ENCODE data around the gene ADCY1.

The ADCY1 gene

DNA sequence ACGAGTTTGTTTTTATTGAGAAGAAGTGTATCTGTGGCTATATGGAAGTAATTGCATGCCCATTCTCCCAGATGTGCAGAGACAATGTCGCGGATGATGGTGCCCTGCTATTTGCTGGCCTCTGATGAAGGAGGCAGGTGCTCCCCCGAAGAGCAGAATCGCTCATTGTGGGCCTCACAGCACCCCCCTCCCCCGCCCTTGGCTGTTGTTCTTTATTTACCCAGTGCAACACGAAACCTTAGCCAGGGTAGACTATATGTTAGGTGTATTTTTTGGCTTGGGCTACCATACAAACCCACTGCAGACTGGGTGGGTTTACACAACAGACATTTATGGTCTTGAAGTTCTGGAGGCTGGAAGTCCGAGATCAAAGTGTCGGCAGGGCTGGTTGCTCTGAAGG is 3.4 kb upstream of the ADCY1 start:
- DNase-seq (ENCODE audit: low read depth) = no peak
- TF ChIP-seq CTCF (IDR thresholded peaks at IDR 0.05; ENCODE audit: control insufficient read depth, extremely low read depth, insufficient read depth) = no peak

GRCh38 chr7:45573204-45573603 is 964 bp upstream of the ADCY1 start:
- TF ChIP-seq CTCF (IDR thresholded peaks at IDR 0.05; ENCODE audit: control insufficient read depth, extremely low read depth, insufficient read depth) = no peak
- H3K4me3 ChIP-seq (ENCODE audit: low read depth, low read length) = no peak overlapping the region
- DNase-seq (ENCODE audit: low read depth) = no peak

More for the DNA sequence above, 3.4 kb upstream of the ADCY1 start:
- H3K4me3 ChIP-seq (ENCODE audit: low read depth, low read length) = no peak overlapping the region

DNA sequence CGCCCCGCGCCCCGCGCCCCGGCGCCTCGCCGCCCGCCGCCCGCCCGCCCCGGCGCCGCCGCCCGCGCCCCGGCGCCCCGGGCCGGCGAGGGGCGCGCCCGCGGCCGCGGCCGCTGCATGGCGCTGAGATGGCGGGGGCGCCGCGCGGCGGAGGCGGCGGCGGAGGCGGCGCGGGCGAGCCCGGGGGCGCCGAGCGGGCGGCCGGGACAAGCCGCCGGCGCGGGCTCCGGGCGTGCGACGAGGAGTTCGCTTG is 174 bp downstream of the ADCY1 start:
- no peak for DNase-seq (ENCODE audit: low read depth)
- peak overlapping the region; percentile 60 for H3K4me3 ChIP-seq (ENCODE audit: low read depth, low read length)
- no peak for TF ChIP-seq CTCF (IDR thresholded peaks at IDR 0.05; ENCODE audit: control insufficient read depth, extremely low read depth, insufficient read depth)

GRCh38 chr7:45574669-45575500 is 717 bp downstream of the ADCY1 start:
- DNase-seq (ENCODE audit: low read depth) = peak; percentile 19
- TF ChIP-seq CTCF (IDR thresholded peaks at IDR 0.05; ENCODE audit: control insufficient read depth, extremely low read depth, insufficient read depth) = peak; percentile 51
- peak overlapping the region; percentile 60 for H3K4me3 ChIP-seq (ENCODE audit: low read depth, low read length)

DNA sequence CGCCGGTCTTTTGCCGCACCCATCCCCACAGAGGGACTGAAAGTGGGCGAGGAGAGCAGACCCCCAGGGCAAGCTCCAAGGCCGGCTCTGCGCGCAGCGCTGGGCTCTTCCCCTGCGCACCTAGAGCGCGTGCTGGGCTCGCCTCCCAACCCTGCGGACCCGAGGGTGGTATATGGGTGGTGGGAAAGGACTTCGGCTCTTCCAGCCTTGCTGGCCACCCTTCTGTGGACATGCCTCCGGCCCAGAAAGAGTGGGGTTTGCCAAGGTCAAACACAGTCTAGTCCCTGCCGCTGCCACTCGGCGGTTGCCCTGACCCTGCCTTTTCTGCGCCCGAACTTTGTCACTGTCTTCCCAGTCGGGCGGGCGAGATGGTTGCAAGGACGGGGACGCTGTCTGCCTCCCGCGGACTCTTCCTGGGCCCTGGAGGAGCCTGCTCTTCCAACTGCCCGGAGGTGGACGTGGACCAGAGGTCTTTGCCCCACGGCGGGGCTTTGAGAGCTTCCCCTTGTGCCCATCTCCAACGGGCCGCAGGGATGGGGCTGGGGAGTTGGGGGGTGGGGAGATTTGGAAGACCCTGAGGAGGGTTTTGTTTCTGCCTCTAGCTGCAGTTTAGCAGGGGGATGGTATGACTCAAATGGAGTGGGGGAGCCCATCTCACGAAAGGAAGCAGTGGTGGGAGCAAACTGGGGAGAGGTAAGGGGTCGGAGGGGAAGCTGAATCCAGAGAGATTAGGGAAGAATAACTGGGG is 1.5 kb downstream of the ADCY1 start:
- no peak for TF ChIP-seq CTCF (IDR thresholded peaks at IDR 0.05; ENCODE audit: control insufficient read depth, extremely low read depth, insufficient read depth)
- no peak for DNase-seq (ENCODE audit: low read depth)
- H3K4me3 ChIP-seq (ENCODE audit: low read depth, low read length) = peak overlapping the region; percentile 60

- H3K4me3 ChIP-seq (ENCODE audit: low read depth, low read length) = no peak overlapping the region
- no peak for TF ChIP-seq CTCF (IDR thresholded peaks at IDR 0.05; ENCODE audit: control insufficient read depth, extremely low read depth, insufficient read depth)
These were observed 2.2 kb downstream of the ADCY1 start for GRCh38 chr7:45576249-45576929.

More at GRCh38 chr7:45576249-45576929, 2.2 kb downstream of the ADCY1 start:
- DNase-seq (ENCODE audit: low read depth) = no peak
